A673 (cell line): Measurements from ENCODE around the gene CHTF18.

Experiments used
- EZH2 ChIP-seq: fragments of 200-600 bp; sonication (generic); IDR thresholded peaks from 2 replicates; pipeline ENCODE4 v1.6.1; 2017; ENCODE audit warnings: borderline replicate concordance, low read depth, mild to moderate bottlenecking, mixed read lengths, antibody characterized with exemption, low read length; ENCODE audit not compliant: poor library complexity, severe bottlenecking
- TF ChIP-seq, protein P1 (sequence below): fragments of 300-800, 200-600 bp; sonication (generic); conservative IDR thresholded peaks from 2 replicates; pipeline ENCODE4 v1.5.1; 2017; ENCODE audit warnings: low read depth, mild to moderate bottlenecking, antibody characterized with exemption, low read length, moderate library complexity, mixed read lengths

DNA sequence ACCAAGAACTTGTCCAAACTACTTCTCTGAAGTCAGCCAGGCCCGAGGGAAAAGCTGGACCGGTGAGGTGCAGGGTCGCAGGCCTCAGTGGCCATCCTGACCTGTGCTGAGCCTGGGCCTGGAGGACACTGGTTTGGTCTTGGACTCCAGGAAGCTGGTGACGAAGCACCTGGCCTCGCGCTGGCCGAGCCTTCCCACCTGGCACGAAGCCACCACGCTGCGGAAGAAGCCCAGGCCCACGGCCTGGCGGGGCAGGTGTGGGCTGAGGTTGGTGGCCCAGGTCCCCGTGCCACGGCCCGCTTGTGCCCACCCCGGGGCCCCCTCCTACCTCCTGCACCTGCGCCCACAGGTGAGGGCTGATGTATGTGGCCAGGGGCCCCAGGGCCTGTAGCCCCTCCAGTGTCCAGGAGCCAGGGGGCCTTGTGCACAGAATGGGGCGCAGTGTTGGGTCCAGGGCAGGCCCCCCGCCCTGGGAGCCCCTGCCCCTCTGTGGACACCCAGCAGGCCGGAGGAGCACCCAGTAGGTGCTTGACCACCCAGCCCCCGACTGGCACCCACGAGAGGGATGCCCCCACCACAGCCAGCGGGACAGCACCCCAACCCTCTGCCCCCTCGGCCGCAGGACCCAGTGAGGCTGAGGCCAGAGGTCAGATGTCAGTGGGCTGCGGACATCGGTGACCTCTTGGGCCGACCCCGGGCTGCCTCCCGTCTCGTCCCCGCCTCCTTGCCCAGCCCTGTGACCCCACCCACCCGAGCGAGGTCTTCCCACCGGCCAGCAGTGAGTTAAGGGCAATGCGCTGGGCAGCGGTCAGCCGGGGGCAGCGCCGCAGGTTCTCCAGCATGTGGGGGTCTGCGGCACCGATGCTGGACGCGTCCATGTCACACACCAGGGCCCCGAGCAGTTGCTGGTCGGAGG is 14.1 kb upstream of the CHTF18 start:
- no peak for TF ChIP-seq EZH2
- TF ChIP-seq, protein P1, sequence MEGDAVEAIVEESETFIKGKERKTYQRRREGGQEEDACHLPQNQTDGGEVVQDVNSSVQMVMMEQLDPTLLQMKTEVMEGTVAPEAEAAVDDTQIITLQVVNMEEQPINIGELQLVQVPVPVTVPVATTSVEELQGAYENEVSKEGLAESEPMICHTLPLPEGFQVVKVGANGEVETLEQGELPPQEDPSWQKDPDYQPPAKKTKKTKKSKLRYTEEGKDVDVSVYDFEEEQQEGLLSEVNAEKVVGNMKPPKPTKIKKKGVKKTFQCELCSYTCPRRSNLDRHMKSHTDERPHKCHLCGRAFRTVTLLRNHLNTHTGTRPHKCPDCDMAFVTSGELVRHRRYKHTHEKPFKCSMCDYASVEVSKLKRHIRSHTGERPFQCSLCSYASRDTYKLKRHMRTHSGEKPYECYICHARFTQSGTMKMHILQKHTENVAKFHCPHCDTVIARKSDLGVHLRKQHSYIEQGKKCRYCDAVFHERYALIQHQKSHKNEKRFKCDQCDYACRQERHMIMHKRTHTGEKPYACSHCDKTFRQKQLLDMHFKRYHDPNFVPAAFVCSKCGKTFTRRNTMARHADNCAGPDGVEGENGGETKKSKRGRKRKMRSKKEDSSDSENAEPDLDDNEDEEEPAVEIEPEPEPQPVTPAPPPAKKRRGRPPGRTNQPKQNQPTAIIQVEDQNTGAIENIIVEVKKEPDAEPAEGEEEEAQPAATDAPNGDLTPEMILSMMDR, result no peak
